Astrocyte (in vitro differentiated cells and primary cell): ENCODE measurements around the gene COMMD1. TPM values are rescaled to one million over a fixed set of nuclear protein-coding genes. Genes with fewer than 3 reads are reported as not detected.
A peak's percentile ranks its signal among the peaks of the same experiment; 100 is the strongest.

Experiments
- DNase-seq: peaks from one replicate; pipeline ENCODE4 v3.0.0-alpha.2; 2010; ENCODE audit warnings: low read depth
- FAIRE-seq: peaks from 2 replicates; lab custom pipeline; 2011; peaks lifted over from hg19 to GRCh38; lab: Jason Lieb, UNC
- H2AFZ ChIP-seq: 2 replicates; pipeline ENCODE4 v1.6.0; 2012; ENCODE audit warnings: low read depth, low read length, inconsistent platforms
- H3K27ac ChIP-seq: 2 replicates; pipeline ENCODE4 v1.5.1; 2011; ENCODE audit warnings: low read depth, low read length, inconsistent platforms
- H3K27me3 ChIP-seq: 2 replicates; pipeline ENCODE4 v1.6.0; 2011; ENCODE audit warnings: low read length, inconsistent platforms; ENCODE audit not compliant: insufficient read depth
- H3K36me3 ChIP-seq: 2 replicates; pipeline ENCODE4 v1.5.1; 2011; ENCODE audit warnings: low read length, inconsistent platforms; ENCODE audit not compliant: insufficient read depth
- H3K4me1 ChIP-seq: 2 replicates; pipeline ENCODE4 v1.5.1; 2011; ENCODE audit warnings: low read length, inconsistent platforms; ENCODE audit not compliant: insufficient read depth
- H3K4me2 ChIP-seq: 2 replicates; pipeline ENCODE4 v1.6.0; 2012; ENCODE audit warnings: low read length, inconsistent platforms
- H3K4me3 ChIP-seq: 2 replicates; pipeline ENCODE4 v1.5.1; 2011; ENCODE audit warnings: low read depth, mild to moderate bottlenecking, low read length, inconsistent platforms; ENCODE audit not compliant: insufficient read depth
- H3K79me2 ChIP-seq: 2 replicates; pipeline ENCODE4 v1.6.0; 2012; ENCODE audit warnings: mild to moderate bottlenecking, low read length, inconsistent platforms; ENCODE audit not compliant: insufficient read depth
- H3K9ac ChIP-seq: 2 replicates; pipeline ENCODE4 v1.6.0; 2012; ENCODE audit warnings: mild to moderate bottlenecking, low read length, inconsistent platforms
- H3K9me3 ChIP-seq: 2 replicates; pipeline ENCODE4 v1.5.1; 2012; ENCODE audit warnings: low read depth, mild to moderate bottlenecking, low read length, inconsistent platforms; ENCODE audit not compliant: insufficient read depth
- H4K20me1 ChIP-seq: 2 replicates; pipeline ENCODE4 v1.6.0; 2012; ENCODE audit warnings: low read length, inconsistent platforms; ENCODE audit not compliant: insufficient read depth
- H3K27ac Mint-ChIP-seq: one replicate; pipeline ENCODE4 v1.8.0; 2021; ENCODE audit warnings: mild to moderate bottlenecking, mixed read lengths; ENCODE audit not compliant: unreplicated experiment
- H3K27me3 Mint-ChIP-seq: one replicate; pipeline ENCODE4 v1.8.0; 2021; ENCODE audit warnings: low read depth, mixed read lengths; ENCODE audit not compliant: unreplicated experiment
- H3K36me3 Mint-ChIP-seq: one replicate; pipeline ENCODE4 v1.8.0; 2021; ENCODE audit warnings: low read depth, mixed read lengths; ENCODE audit not compliant: unreplicated experiment
- H3K4me1 Mint-ChIP-seq: one replicate; pipeline ENCODE4 v1.8.0; 2021; ENCODE audit warnings: low read depth, mixed read lengths; ENCODE audit not compliant: unreplicated experiment
- H3K4me3 Mint-ChIP-seq: one replicate; pipeline ENCODE4 v1.8.0; 2021; ENCODE audit warnings: mild to moderate bottlenecking, moderate library complexity, mixed read lengths; ENCODE audit not compliant: unreplicated experiment
- H3K9me3 Mint-ChIP-seq: one replicate; pipeline ENCODE4 v1.8.0; 2021; ENCODE audit warnings: mild to moderate bottlenecking, mixed read lengths; ENCODE audit not compliant: unreplicated experiment
- CTCF ChIP-seq: IDR thresholded peaks from 2 replicates; pipeline ENCODE4 v1.5.1; 2011; ENCODE audit warnings: low read depth, mild to moderate bottlenecking, inconsistent platforms, low read length, moderate library complexity; ENCODE audit not compliant: insufficient read depth
- EZH2 ChIP-seq: IDR thresholded peaks from 2 replicates; pipeline ENCODE4 v1.6.1; 2012; ENCODE audit warnings: mild to moderate bottlenecking, low read length, inconsistent platforms; ENCODE audit not compliant: insufficient read depth
- total RNA-seq: library from RNA; stranded (reverse); gene quantifications from 2 replicates; pipeline ENCODE4 v1.2.1, GENCODE V29; 2021

Gene COMMD1
- total RNA-seq, 1 donor from 2014 or later, result 32.0 TPM

GRCh38 chr2:61943251-61943650, 37.8 kb downstream of the COMMD1 start:
- Mint-ChIP-seq H3K36me3 (no peaks in the 10 kb centered on the region), H3K27me3 (no peaks in the 10 kb centered on the region), H3K27ac (no peak overlapping the region), H3K9me3 (no peaks in the 10 kb centered on the region), H3K4me3 (no peak overlapping the region), H3K4me1 (peaks cover 12% of the 10 kb centered on the region)
- Histone ChIP-seq H2AFZ (no peak overlapping the region), H3K27ac (no peak overlapping the region), H3K79me2 (no peaks in the 10 kb centered on the region), H3K4me2 (no peak overlapping the region), H3K4me3 (no peak overlapping the region), H3K9ac (no peak overlapping the region), H4K20me1 (no peaks in the 10 kb centered on the region), H3K27me3 (no peaks in the 10 kb centered on the region), H3K4me1 (peaks cover 3% of the 10 kb centered on the region), H3K36me3 (no peaks in the 10 kb centered on the region), H3K9me3 (no peaks in the 10 kb centered on the region)
- DNase-seq (no peak), FAIRE-seq (no peak)
- TF ChIP-seq CTCF, result no peak
- TF ChIP-seq EZH2, result no peak

GRCh38 chr2:61946666-61947065, 41.2 kb downstream of the COMMD1 start:
- Histone ChIP-seq H3K4me2 (peak overlapping the region; percentile 7), H3K9ac (no peak overlapping the region), H3K27me3 (no peaks in the 10 kb centered on the region), H3K79me2 (no peaks in the 10 kb centered on the region), H4K20me1 (no peaks in the 10 kb centered on the region), H3K9me3 (no peaks in the 10 kb centered on the region), H3K36me3 (no peaks in the 10 kb centered on the region), H3K27ac (peak overlapping the region; percentile 14), H3K4me1 (peaks cover 3% of the 10 kb centered on the region), H3K4me3 (no peak overlapping the region), H2AFZ (no peak overlapping the region)
- Mint-ChIP-seq H3K4me1 (peaks cover 17% of the 10 kb centered on the region), H3K27me3 (no peaks in the 10 kb centered on the region), H3K4me3 (no peak overlapping the region), H3K27ac (no peak overlapping the region), H3K9me3 (no peaks in the 10 kb centered on the region), H3K36me3 (no peaks in the 10 kb centered on the region)
- FAIRE-seq (no peak), DNase-seq (peak; percentile 33)
- TF ChIP-seq CTCF, result no peak
- no peak for TF ChIP-seq EZH2

- Histone ChIP-seq H3K79me2 (no peaks in the 10 kb centered on the region), H3K27ac (no peak overlapping the region), H3K36me3 (no peaks in the 10 kb centered on the region), H3K9ac (no peak overlapping the region), H3K27me3 (no peaks in the 10 kb centered on the region), H3K4me2 (no peak overlapping the region), H2AFZ (no peak overlapping the region), H4K20me1 (no peaks in the 10 kb centered on the region), H3K4me1 (peaks cover 3% of the 10 kb centered on the region), H3K9me3 (peaks cover 7% of the 10 kb centered on the region), H3K4me3 (no peak overlapping the region)
- Mint-ChIP-seq H3K4me1 (peaks cover 17% of the 10 kb centered on the region), H3K9me3 (peaks cover 4% of the 10 kb centered on the region), H3K27ac (peak overlapping the region; percentile 47), H3K4me3 (no peak overlapping the region), H3K27me3 (no peaks in the 10 kb centered on the region), H3K36me3 (peaks cover 2% of the 10 kb centered on the region)
- DNase-seq (no peak), FAIRE-seq (no peak)
- TF ChIP-seq CTCF (no peak), EZH2 (no peak)
These were observed 43.4 kb downstream of the COMMD1 start for GRCh38 chr2:61948661-61949457.
